SK-N-MC (cell line): ENCODE measurements around the gene FKBP4.

ENCODE experiments used
- FOXP2 ChIP-seq: optimal IDR thresholded peaks from 2 replicates; pipeline ENCODE3; 2011; ENCODE audit warnings: mild to moderate bottlenecking, moderate library complexity; ENCODE audit not compliant: insufficient read depth; ENCODE audit errors: extremely low read length, control extremely low read depth
- POLR2AphosphoS5 ChIP-seq: IDR thresholded peaks from 2 replicates; pipeline ENCODE4 v1.6.1; 2012; ENCODE audit warnings: mild to moderate bottlenecking, low read depth, low read length, borderline replicate concordance

DNA sequence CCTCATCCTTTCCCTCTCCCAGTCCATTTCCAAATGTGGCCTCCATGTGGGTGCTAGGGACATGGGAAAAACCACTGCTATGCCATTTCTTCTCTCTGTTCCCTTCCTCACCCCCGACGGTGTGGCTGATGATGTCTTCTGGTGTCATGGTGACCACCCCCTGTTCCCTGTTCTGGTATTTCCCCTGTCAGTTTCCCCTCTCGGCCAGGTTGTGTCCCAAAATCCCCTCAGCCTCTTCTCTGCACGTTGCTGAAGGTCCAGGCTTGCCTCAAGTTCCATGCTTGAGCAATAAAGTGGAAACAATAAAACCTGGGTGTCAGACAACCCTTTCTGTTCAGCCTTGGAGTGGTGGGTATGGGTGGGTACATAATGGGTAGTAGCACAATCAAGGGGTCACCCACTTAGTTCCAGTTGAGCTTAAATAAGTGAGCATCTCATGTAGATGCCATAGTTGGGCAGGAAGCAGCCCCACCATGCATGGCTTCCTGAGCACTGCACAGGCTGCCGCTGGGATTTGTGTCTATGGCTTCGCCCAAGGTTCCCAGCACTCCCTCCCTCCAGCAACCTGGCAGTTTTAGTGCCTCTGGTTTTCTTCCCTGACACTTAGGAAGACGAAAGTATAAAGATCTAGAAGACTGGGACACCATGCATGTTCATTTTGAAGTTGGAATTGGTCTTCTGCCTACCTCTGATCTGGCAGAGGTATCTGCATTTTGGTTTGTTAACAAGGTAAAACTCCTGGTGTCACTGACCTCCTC lies 9.0 kb downstream of the FKBP4 start:
- TF ChIP-seq FOXP2 (no peak), POLR2AphosphoS5 (no peak)
